OCI-LY1 (cell line): Measurements from ENCODE around the gene TUBA4B.

ENCODE experiments used
- EZH2 ChIP-seq: fragments of 200-600 bp; sonication (generic), shearing (Covaris generic); IDR thresholded peaks from 2 replicates; pipeline ENCODE4 v1.8.0; 2017; ENCODE audit warnings: borderline replicate concordance, mixed run types, mild to moderate bottlenecking, antibody characterized with exemption, low read length, moderate library complexity, mixed read lengths
- TF ChIP-seq, protein P1 (sequence below): fragments of 200-600 bp; sonication (generic), shearing (Covaris generic); IDR thresholded peaks from 2 replicates; pipeline ENCODE4 v1.5.1; 2017; ENCODE audit warnings: mild to moderate bottlenecking, antibody characterized with exemption, low read length, moderate library complexity, mixed read lengths

DNA sequence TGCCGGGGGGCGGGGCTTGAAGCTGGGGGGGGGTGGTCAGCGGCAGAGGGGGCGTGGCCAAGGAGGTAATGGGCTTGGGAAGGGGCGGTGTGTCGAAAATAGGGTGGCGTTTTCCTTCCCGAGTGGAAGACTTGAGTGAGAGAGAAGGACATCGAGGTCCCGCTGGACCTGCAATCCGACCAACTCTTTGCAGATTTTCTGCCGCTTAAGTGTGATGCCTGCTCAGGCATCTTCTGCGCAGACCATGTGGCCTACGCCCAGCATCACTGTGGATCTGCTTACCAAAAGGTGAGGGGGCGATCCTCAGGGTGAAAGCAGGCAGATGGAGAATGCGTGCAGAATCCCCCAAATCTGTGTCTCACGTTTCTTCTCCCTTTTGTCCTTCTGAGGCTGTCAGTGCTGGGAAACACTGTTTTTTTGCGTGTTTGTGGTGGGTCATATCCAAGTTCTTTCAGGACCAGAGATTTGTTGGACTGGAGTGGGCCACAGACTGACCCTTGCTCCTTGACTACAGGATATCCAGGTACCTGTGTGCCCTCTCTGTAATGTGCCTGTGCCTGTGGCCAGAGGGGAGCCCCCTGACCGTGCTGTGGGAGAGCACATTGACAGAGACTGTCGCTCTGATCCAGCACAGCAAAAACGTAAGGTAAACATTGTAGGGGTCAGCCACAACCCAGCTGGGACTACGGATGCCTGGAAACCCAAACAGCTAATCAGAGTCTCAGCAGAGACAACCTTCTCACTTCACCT, 45.7 kb upstream of the TUBA4B start:
- TF ChIP-seq, protein P1, sequence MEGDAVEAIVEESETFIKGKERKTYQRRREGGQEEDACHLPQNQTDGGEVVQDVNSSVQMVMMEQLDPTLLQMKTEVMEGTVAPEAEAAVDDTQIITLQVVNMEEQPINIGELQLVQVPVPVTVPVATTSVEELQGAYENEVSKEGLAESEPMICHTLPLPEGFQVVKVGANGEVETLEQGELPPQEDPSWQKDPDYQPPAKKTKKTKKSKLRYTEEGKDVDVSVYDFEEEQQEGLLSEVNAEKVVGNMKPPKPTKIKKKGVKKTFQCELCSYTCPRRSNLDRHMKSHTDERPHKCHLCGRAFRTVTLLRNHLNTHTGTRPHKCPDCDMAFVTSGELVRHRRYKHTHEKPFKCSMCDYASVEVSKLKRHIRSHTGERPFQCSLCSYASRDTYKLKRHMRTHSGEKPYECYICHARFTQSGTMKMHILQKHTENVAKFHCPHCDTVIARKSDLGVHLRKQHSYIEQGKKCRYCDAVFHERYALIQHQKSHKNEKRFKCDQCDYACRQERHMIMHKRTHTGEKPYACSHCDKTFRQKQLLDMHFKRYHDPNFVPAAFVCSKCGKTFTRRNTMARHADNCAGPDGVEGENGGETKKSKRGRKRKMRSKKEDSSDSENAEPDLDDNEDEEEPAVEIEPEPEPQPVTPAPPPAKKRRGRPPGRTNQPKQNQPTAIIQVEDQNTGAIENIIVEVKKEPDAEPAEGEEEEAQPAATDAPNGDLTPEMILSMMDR = no peak
- TF ChIP-seq EZH2 = no peak
